ENCODE data around the gene TMSB15B.
A peak's percentile ranks its signal among the peaks of the same experiment; 100 is the strongest.
"Not testable (repeated sequence)": the region's sequence is repeated elsewhere in the genome, so short reads cannot be mapped to it uniquely, and the experiment has no call there.

TMSB15B gene

GRCh38 chrX:103927633-103928032, 34.8 kb upstream of the TMSB15B start:
- ChIA-PET CTCF (no interaction called here), POLR2A (ENCODE audit: low non-redundant PET) (no interaction called here)
- H3K27ac ChIP-seq, result no peak overlapping the region
- TF ChIP-seq CTCF (conservative IDR thresholded peaks at IDR 0.05; ENCODE audit: low read depth), result no peak
- no peak for DNase-seq (ENCODE audit: low spot score)

- POLR2A ChIA-PET (ENCODE audit: low non-redundant PET), result no interaction called here
- DNase-seq (ENCODE audit: low spot score), result no peak
- CTCF ChIA-PET, result no interaction called here
- no peak overlapping the region for H3K27ac ChIP-seq
- TF ChIP-seq CTCF (conservative IDR thresholded peaks at IDR 0.05; ENCODE audit: low read depth), result no peak
Measured at GRCh38 chrX:103932133-103932532, 30.3 kb upstream of the TMSB15B start.

- DNase-seq (ENCODE audit: low spot score); POLR2A ChIA-PET (ENCODE audit: low non-redundant PET); H3K27ac ChIP-seq; CTCF ChIA-PET: not testable (repeated sequence)
Measured at GRCh38 chrX:103940257-103940656, 22.2 kb upstream of the TMSB15B start.

GRCh38 chrX:103941201-103941975, 21.0 kb upstream of the TMSB15B start:
- ChIA-PET CTCF (interaction anchor here (0.6 to 1.8 kb wide), 2 partner anchors 10 to 96 kb away, joined by 3 to 12 read pairs; no protein-coding TSS in a partner anchor), POLR2A (ENCODE audit: low non-redundant PET) (no interaction called here)
- H3K27ac ChIP-seq, result no peak overlapping the region
- DNase-seq (ENCODE audit: low spot score), result peak; percentile 13
- peak; percentile 32 for TF ChIP-seq CTCF (conservative IDR thresholded peaks at IDR 0.05; ENCODE audit: low read depth)

- POLR2A ChIA-PET (ENCODE audit: low non-redundant PET), result no interaction called here
- DNase-seq (ENCODE audit: low spot score), result no peak
- CTCF ChIA-PET, result no interaction called here
- TF ChIP-seq CTCF (conservative IDR thresholded peaks at IDR 0.05; ENCODE audit: low read depth), result no peak
- no peak overlapping the region for H3K27ac ChIP-seq
Measured at GRCh38 chrX:103949506-103949905, 12.9 kb upstream of the TMSB15B start.

GRCh38 chrX:103953353-103953752, 9.1 kb upstream of the TMSB15B start:
- H3K27ac ChIP-seq, result no peak overlapping the region
- POLR2A ChIA-PET (ENCODE audit: low non-redundant PET), result no interaction called here
- CTCF ChIA-PET, result no interaction called here
- no peak for DNase-seq (ENCODE audit: low spot score)
- no peak for TF ChIP-seq CTCF (conservative IDR thresholded peaks at IDR 0.05; ENCODE audit: low read depth)

- POLR2A ChIA-PET (ENCODE audit: low non-redundant PET), result no interaction called here
- DNase-seq (ENCODE audit: low spot score), result no peak
- no peak overlapping the region for H3K27ac ChIP-seq
- CTCF ChIA-PET, result no interaction called here
- no peak for TF ChIP-seq CTCF (conservative IDR thresholded peaks at IDR 0.05; ENCODE audit: low read depth)
Measured at GRCh38 chrX:103954259-103954658, 8.2 kb upstream of the TMSB15B start.

GRCh38 chrX:103960599-103960998, 1.8 kb upstream of the TMSB15B start:
- CTCF ChIA-PET; POLR2A ChIA-PET (ENCODE audit: low non-redundant PET); DNase-seq (ENCODE audit: low spot score); H3K27ac ChIP-seq: not testable (repeated sequence)

GRCh38 chrX:103983508-103983907, 21.1 kb downstream of the TMSB15B start:
- POLR2A ChIA-PET (ENCODE audit: low non-redundant PET); H3K27ac ChIP-seq; DNase-seq (ENCODE audit: low spot score); CTCF ChIA-PET: not testable (repeated sequence)

Measured in RWPE1 (cell line).